Measurements from ENCODE around the gene HPGDS.
"Not testable (repeated sequence)": the region's sequence is repeated elsewhere in the genome, so short reads cannot be mapped to it uniquely, and the experiment has no call there.

The HPGDS gene

GRCh38 chr4:94307231-94307871, 35.3 kb downstream of the HPGDS start:
- DNase-seq = no peak

DNA sequence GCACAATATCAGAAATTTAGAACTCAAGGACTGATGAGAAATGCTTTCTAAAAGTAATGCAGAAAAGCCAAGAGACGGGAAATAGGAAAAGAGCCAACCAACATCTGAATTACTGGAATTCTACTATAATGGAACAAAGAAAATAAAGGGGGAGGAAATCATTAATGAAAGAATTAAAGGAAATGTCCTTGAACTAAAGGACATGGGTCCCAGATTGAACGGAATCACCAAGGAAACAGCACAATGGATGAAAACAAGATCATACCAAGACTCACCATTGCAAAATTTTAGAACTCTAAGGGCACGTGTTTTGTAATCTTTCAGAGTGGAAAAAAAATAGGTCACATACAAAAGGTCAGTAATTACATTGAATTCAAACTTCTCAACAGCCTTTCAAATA, 35.9 kb downstream of the HPGDS start:
- DNase-seq = no peak

DNA sequence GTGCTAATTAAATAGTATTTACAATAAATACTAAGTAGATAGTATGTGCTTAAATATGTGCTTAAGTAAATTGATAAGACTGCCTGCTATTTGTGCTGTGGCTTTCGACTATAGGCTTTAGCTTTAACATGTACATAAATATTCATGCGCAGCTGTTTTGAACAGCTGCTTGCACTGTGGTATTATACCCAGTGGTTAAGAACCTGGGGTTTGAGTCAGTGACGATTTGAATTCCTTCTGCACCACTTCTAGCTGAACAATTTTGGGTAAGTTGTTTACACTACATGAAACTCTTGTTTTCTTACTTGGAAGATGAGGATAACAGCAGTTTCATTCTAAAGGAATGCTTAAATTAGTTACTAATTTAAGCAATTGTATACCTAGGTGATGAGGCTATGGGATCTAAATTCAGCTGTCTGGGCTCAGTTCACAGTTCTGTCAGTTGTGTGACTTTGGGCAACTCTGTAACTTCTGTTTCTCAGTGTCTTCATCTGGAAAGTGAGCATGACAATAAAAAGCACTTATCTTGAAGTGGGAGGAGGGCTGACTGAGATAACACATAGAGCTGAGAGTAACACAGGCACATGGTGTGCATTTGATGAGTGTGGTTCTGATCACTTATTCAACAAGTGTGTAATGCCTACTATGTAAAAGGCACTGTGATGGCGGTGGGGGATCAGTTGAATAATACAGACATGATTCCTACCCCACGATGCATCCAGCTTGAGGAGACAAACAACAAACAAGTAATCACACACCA, 37.0 kb downstream of the HPGDS start:
- no peak for DNase-seq

- peak; percentile 2 for DNase-seq
Measured at GRCh38 chr4:94304365-94304971, 38.2 kb downstream of the HPGDS start.

- no peak for DNase-seq
Measured at GRCh38 chr4:94302191-94302590, 40.4 kb downstream of the HPGDS start.

GRCh38 chr4:94298725-94299252, 43.8 kb downstream of the HPGDS start:
- DNase-seq = no peak

- not testable (repeated sequence) for DNase-seq
Measured at GRCh38 chr4:94295473-94295872, 47.2 kb downstream of the HPGDS start.

DNA sequence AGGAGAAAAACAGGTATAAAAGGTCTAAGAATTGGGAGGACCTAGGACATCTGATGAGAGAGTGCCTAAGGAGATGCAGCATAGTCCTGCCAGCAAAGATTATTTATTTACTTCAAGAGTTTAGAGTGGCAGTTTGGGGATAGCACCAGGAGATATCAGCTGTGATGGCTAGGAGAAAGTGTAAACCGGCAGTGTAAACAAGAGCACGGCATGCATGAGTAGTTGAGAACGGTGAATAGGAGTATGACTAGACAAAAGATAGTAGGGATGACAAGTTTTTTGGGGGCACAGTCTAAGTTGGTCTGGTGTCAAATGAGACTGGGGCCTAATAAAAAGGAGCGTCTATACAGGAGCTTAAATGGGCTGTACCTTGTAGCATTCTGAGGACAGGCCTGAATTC, 48.7 kb downstream of the HPGDS start:
- not testable (repeated sequence) for DNase-seq

DNA sequence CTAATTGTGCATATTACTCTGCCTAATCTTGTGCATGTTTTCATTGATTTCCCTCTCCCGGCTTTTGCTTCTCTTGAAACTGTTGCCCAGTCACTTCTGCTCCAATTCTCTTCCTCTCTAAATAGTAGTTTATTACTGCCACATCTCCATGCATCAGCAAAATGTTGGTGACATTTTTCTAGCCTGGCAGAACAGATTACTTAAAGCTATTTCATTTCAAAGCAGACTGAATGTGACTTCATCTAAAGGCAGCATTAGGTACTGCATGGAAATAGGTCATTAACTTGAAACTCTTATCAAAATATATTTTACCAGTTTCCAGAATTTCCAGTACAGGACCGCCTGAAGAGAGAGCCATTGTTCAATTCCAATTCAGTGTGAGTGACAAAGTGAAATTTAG, 52.4 kb downstream of the HPGDS start:
- no peak for DNase-seq

GRCh38 chr4:94285666-94286065, 57.0 kb downstream of the HPGDS start:
- no peak for DNase-seq

GRCh38 chr4:94284889-94285288, 57.7 kb downstream of the HPGDS start:
- DNase-seq = no peak

DNA sequence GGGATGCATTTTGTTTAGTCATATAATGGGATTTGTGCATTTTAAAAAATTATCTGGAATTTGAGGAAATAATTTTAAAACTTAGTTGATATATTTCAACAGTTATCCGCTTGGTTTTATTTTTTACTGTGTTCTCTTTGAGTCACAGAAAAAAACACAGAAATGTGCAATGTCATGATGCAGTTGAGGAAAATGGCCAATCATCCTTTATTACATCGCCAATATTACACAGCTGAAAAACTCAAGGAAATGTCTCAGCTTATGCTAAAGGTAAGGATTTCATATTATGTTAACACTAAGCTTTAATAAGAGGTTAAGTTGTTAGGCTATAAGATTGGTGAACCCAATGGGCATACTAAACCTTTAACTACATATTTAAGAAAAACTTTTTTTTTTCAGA, 63.9 kb downstream of the HPGDS start:
- DNase-seq = no peak

- DNase-seq = no peak
Measured at GRCh38 chr4:94277534-94277933, 65.1 kb downstream of the HPGDS start.

DNA sequence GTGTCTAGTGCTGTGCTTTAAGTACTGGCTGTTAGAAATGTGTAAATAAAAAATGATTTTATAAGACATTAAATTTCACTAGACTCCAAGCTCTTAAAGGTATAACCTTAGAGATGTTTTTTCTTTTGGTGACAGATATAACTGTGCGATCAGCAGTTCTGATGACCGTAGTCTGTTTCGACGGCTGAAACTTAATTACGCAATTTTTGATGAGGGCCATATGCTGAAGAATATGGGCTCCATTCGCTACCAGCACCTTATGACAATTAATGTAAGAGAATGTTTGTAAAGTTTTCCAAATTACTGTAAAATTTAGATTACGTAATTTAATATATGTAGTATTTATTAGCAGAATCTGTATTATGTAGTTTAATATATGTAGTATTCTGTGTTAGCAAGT, 66.4 kb downstream of the HPGDS start:
- DNase-seq = no peak

DNA sequence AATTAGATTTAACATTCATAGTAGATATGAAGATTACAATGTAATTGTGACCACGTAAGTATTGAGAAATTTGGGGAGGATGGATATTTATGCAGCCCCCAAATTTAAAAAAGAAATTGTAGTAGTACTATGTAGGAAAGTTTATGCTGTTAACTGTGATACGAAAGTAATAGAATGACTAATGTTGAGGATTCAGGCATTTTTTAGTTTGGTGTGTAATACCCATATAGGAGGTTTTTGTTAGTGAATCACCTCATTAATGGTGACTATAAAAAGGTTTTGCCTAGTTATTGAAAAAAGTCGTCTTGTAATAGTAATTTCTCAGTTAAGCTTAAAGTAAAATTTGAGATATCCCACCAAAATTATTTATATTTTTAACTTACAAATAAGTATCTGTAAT, 67.7 kb downstream of the HPGDS start:
- DNase-seq = no peak

- no peak for DNase-seq
Measured at GRCh38 chr4:94271248-94271647, 71.4 kb downstream of the HPGDS start.

DNA sequence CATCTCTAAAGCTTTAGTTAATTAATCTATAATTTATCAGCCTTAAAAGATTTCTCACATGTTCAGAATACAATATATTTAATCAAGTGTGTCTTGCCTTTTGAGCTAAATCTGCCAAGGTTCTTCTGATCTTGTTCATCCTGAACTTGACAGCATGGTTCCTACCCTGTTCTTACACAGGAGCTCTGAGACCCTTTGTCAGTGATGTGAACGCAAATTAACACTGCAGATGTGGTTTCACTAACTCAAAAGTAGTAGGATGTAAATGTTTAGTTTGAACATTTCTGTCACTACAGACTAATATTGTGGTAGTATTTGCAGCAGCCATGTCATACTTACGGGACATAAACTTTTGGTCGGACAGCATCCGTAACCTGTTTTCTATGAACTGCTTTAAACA, 75.6 kb downstream of the HPGDS start:
- DNase-seq = no peak

- no peak for DNase-seq
Measured at GRCh38 chr4:94262163-94263016, 80.2 kb downstream of the HPGDS start.

- no peak for DNase-seq
Measured at GRCh38 chr4:94256828-94257227, 85.8 kb downstream of the HPGDS start.

- no peak for DNase-seq
Measured at GRCh38 chr4:94256144-94256783, 86.4 kb downstream of the HPGDS start.

DNA sequence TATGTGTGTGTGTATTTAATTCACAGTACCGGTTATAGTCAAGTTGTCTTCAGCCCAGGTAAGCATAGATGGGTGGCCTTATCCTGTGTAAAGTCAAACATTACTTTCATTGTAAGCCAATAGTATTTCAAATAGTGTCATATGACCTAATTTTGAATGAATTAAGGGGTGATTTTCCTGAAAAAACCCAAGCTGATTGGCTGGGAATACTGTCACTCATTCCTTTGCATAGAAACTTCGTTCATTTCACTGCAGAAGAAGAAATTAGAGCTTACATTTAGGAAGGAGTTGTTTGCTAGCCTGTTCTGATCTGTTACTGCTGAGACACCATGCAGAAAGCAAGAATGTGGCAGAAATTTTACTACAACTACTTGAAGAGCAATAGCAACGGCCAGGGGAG, 89.6 kb downstream of the HPGDS start:
- DNase-seq = no peak

DNA sequence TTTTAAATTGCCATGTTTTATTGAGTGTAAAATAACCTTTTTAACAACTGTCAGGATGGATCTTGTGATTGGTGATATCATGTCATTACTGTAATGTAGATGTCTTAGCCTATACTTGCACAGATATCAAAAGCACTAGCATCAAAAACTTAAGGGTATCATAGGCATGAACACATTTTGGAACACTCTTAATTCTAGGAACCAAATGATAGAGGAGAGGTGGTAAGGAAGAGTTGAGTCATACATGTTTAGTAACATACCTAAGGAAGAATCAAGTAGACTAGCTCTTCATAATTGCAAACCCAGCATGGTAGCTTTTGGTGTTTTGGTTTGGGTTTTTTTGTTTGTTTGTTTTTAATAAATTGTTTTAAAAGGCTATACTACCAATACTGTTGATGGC, 91.5 kb downstream of the HPGDS start:
- DNase-seq = no peak

Measured in NCI-H1048 (cell line).